Activated T-helper 1 cell treated with anti-CD3 and anti-CD28 coated beads, Interleukin-12 subunit alpha, Interleukin-12 subunit beta, Interleukin-2, Interleukin-4 antibody, amounts not matched to agents 30 ng/mL and 10 ng/mL and 1 ng/mL, durations not matched to agents 14 hours and 24 hours and 36 hours (primary cell): ENCODE data around the gene CCDC39. TPM values are rescaled to one million over a fixed set of nuclear protein-coding genes. Genes with fewer than 3 reads are reported as not detected.
"Not testable (repeated sequence)": the region's sequence is repeated elsewhere in the genome, so short reads cannot be mapped to it uniquely, and the experiment has no call there.

ENCODE experiments used
- DNase-seq: peaks from one replicate; pipeline ENCODE4 v3.0.0; 2021; ENCODE audit warnings: low spot score
- H3K27ac Mint-ChIP-seq: one replicate; pipeline ENCODE4 v1.8.0; 2021; ENCODE audit warnings: mild to moderate bottlenecking, mixed read lengths
- H3K27me3 Mint-ChIP-seq: one replicate; pipeline ENCODE4 v1.8.0; 2022; ENCODE audit warnings: mild to moderate bottlenecking, moderate library complexity, mixed read lengths; ENCODE audit not compliant: insufficient read depth
- H3K36me3 Mint-ChIP-seq: one replicate; pipeline ENCODE4 v1.8.0; 2021; ENCODE audit warnings: low read depth, mixed read lengths
- H3K4me1 Mint-ChIP-seq: one replicate; pipeline ENCODE4 v1.8.0; 2021; ENCODE audit warnings: low read depth, mixed read lengths
- H3K4me3 Mint-ChIP-seq: one replicate; pipeline ENCODE4 v1.8.0; 2021; ENCODE audit warnings: mild to moderate bottlenecking, moderate library complexity, mixed read lengths
- H3K9me3 Mint-ChIP-seq: one replicate; pipeline ENCODE4 v1.8.0; 2021; ENCODE audit warnings: mixed read lengths
- intact Hi-C: fragments of 100-400 bp; cut with micrococcal nuclease; formaldehyde crosslinking; loops from one replicate; pipeline ENCODE4 v1.15.1; 2024
- total RNA-seq: library from RNA; stranded (reverse); gene quantifications from 2 replicates; pipeline ENCODE4 v1.2.3, GENCODE V29; 2022

Gene CCDC39
- total RNA-seq, 1 donor from 2014 or later = not detected

DNA sequence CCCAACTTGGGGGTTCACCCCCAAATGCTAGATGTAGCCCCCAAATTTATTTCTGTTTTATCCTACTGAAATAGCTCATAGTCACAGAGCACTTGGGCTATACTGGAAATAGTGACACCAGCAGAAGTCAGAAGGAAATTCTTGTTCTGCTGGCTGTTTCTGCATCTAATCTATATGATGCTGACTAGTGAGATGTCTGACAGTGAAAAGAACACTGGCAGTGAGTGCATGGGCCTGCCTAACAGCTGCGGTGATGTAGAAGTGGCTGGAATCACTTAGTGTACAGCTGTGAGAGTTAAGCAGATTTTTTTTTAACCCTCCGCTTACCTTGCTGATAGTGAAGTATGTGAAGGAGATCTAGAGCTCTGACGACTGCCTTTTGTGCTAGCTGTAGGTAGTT is 63.3 kb downstream of the CCDC39 start:
- H3K4me1 Mint-ChIP-seq = no peaks in the 10 kb centered on the region
- intact Hi-C loops = no loop called here
- no peak for DNase-seq
- no peaks in the 10 kb centered on the region for H3K9me3 Mint-ChIP-seq
- no peaks in the 10 kb centered on the region for H3K27me3 Mint-ChIP-seq
- H3K27ac Mint-ChIP-seq = no peak overlapping the region
- H3K36me3 Mint-ChIP-seq = peaks cover 39% of the 10 kb centered on the region
- H3K4me3 Mint-ChIP-seq = no peak overlapping the region

DNA sequence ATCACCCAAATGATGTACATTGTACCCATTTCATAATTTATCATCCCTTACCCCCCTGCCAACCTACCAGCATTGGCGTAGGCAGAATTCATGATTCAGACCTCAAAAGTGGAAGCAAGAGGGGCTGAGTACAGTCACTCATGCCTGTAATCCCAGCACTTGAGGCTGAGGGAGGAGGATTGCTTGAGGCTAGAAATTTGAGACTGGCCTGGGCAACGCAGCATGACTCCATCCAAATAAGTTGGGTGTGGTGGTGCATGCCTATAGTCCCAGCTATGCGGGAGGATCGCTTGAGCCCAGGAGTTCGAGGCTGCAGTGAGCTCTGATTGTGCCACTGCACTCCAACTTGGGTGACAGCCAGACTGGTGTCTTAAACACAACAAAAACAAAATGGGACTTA is 66.9 kb downstream of the CCDC39 start:
- no peak for DNase-seq
- no peaks in the 10 kb centered on the region for H3K4me1 Mint-ChIP-seq
- no peak overlapping the region for H3K4me3 Mint-ChIP-seq
- H3K27ac Mint-ChIP-seq = no peak overlapping the region
- H3K27me3 Mint-ChIP-seq = no peaks in the 10 kb centered on the region
- peaks cover 43% of the 10 kb centered on the region for H3K36me3 Mint-ChIP-seq
- H3K9me3 Mint-ChIP-seq = no peaks in the 10 kb centered on the region
- intact Hi-C loops = no loop called here

DNA sequence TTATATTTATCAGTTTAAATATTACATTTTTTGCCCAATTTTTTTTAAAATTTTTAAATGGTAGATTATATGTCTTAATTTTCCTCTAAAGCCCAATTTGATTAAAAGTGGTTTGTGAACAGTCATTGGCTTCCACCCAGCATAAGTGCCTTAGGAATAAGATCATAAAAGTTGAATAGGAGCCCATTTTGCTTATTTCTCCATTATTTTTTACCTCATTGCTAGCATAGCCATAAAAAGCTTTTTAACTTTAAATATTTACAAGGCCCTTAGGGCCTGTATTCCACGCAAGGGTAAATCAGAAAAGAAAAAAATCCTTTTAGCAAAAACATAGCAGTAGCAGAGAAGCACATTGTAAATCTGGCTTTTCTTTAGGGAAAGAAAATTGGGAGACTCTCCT is 68.3 kb downstream of the CCDC39 start:
- H3K36me3 Mint-ChIP-seq = peaks cover 48% of the 10 kb centered on the region
- no peak overlapping the region for H3K27ac Mint-ChIP-seq
- H3K4me1 Mint-ChIP-seq = peaks cover 4% of the 10 kb centered on the region
- intact Hi-C loops = no loop called here
- H3K27me3 Mint-ChIP-seq = no peaks in the 10 kb centered on the region
- no peak for DNase-seq
- H3K9me3 Mint-ChIP-seq = no peaks in the 10 kb centered on the region
- H3K4me3 Mint-ChIP-seq = no peak overlapping the region

DNA sequence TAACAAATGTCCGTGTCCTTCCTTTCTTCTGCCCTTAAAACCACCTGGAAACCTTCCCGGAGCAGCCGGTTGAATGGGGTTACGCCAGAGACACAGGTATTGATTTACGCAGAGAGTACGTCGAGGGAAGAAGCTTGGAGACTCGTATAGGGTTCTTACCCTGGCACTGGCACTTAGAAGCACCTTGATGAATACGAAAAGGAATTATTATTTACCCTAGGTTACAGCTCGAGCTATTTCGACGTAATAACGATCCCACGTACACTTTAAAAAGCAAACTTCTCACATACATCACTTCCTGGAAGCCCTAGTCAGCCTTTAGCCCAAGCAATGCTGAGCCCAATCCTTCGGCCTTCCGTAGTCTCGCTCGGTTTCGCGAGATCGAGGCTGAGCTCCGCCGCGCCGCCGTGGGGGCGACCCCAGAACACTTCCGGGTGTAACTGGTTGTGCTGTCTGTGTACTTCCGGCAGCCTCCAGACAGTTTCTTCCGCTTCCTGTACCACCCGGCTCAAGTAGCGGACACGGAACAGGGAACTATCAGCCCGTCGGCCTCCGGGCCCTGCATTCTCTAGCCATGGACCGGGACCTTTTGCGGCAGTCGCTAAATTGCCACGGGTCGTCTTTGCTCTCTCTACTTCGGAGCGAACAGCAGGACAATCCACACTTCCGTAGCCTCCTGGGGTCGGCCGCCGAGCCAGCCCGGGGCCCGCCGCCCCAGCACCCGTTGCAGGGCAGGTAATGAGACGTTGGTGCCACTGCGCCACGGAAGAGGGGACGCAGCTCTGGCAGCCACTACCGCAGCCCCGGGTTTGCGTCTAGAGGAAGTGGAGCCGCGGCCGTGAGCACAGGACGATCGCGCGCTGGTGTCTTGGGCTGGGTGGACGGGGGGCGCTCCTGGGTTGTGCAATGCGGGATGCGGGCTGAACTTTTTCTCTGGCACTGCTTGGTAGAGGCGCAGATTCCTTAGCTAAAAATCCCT is 77.3 kb downstream of the CCDC39 start, which contains the start of gene TTC14:
TTC14 (plus strand) TSS at position 476 of the 979 bp plus-strand sequence; CDS start at position 575, 99 bp downstream.
- H3K4me3 Mint-ChIP-seq = peak within 1 kb of the TSS; percentile 91
- intact Hi-C loops = loop anchor here (1.0 to 10.0 kb wide), 11 partner anchors 22 to 1587 kb away; partner anchors contain the start of genes ACTL6A, CCDC39, DNAJC19 and FXR1
- H3K27me3 Mint-ChIP-seq = peaks cover 20% of the 10 kb centered on the region
- peaks cover 12% of the 10 kb centered on the region for H3K9me3 Mint-ChIP-seq
- H3K36me3 Mint-ChIP-seq = peaks cover 31% of the 10 kb centered on the region
- DNase-seq = peak; percentile 92
- peak within 1 kb of the TSS; percentile 95 for H3K27ac Mint-ChIP-seq
- peaks cover 23% of the 10 kb centered on the region for H3K4me1 Mint-ChIP-seq

DNA sequence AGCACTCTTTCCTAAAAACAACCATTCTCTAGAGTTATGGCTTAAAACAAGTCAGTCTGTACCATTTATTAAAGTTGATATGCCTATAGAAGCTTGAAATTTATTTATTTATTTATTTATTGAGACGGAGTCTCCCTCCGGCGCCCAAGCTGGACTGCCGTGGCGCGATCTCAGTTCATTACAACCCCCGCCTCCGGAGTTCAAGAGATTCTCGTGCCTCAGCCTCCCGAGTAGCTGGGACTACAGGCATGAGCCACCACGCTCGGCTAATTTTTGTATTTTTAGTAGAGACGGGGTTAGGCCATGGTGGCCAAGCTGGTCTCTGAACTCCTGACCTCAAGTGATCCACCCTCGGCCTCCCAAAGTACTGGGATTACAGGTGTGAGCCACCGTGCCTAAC is 78.8 kb downstream of the CCDC39 start:
- Mint-ChIP-seq H3K27ac (peak overlapping the region; percentile 24), H3K36me3 (peaks cover 21% of the 10 kb centered on the region), H3K27me3 (peaks cover 24% of the 10 kb centered on the region), H3K4me3 (peak overlapping the region; percentile 91), H3K9me3 (peaks cover 12% of the 10 kb centered on the region), H3K4me1 (peaks cover 16% of the 10 kb centered on the region)
- no peak for DNase-seq
- intact Hi-C loops = loop anchor here (5.0 to 10.0 kb wide), 6 partner anchors 1038 to 1586 kb away; partner anchors contain the start of genes ACTL6A, GNB4, MFN1 and PIK3CA

DNA sequence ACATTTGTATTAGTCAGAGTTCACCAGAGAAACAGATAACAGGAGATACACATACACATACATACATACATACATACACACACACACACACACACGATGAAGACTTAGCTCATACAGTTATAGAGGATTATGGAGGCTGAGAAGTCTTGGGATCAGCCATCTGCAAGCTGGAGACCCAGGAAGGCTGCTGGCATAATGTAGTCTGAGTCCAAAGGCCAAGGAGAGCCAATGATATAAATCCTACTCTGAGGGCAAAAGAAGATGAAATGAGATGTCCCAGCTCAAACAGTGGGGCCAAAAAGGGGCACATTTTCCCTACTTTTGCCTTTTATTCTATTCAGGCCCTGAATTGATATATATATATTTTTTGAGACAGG is 83.7 kb downstream of the CCDC39 start:
- Mint-ChIP-seq H3K9me3 (no peaks in the 10 kb centered on the region), H3K4me1 (no peaks in the 10 kb centered on the region), H3K36me3 (no peaks in the 10 kb centered on the region), H3K27me3 (peaks cover 26% of the 10 kb centered on the region), H3K4me3 (no peak overlapping the region), H3K27ac (no peak overlapping the region)
- intact Hi-C loops = loop anchor here (1.0 kb wide), 1 partner anchor 666 kb away; no protein-coding TSS in a partner anchor
- no peak for DNase-seq

DNA sequence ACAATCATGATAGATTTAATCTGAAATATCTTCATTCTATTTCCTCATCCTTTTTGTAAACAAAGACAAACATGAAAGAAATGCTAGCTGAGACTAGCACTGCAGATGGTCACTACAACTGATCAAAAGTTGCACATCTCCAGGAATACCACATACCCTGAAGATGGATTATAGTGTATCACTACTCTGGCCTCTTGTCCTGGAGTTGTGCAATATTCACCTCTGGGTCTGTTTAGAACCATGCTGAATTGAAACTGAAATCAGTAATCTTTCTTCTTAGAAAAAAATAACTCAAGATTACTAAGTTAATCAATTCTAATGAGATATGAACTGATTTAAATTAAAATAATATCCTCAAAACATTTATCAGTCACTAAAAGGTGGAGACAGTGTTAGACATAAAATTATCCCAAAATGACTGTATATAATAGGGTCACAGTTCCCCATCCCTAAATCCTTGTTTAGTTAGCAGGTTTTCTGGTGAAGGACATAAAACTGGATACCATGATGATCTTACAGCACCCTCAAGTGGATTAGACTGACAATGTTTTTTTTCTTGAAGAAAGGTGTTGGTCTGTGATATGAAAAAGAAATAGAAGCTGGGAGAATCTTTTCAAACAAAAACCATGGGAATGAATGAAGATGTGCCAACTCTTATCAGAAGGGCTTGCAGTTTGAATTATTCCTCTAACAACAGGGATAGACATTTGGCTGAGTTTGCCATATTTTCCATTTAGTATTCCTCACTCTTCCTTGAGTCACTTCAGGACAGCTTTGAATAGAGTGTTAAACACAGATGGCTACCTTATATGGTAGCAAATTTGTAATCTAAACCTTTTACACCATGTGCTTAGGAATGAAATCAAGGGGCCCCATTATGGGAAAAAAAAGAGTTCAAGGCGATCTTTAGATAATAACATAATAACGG is 84.4 kb downstream of the CCDC39 start:
- intact Hi-C loops = loop anchor here (1.0 kb wide), 1 partner anchor 666 kb away; no protein-coding TSS in a partner anchor
- Mint-ChIP-seq H3K4me1 (no peaks in the 10 kb centered on the region), H3K9me3 (no peaks in the 10 kb centered on the region)

DNA sequence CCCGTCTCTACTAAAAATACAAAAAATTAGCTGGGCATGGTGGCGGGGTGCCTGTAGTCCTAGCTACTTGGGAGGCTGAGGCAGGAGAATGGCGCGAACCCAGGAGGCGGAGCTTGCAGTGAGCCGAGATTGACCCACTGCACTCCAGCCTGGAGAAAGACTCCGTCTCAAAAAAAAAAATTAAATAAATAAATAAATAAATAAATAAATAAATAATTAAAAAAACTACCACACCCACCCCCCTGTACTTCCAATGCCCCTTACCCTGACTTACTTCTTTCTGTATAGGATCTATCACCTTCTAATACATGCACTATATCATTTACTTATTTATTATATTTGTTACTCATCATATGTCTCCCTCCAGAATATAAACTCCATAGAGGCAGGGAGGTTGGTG is 85.7 kb downstream of the CCDC39 start:
- intact Hi-C loops = not testable (repeated sequence)

More for the DNA sequence above, 84.4 kb downstream of the CCDC39 start:
- no peaks in the 10 kb centered on the region for H3K36me3 Mint-ChIP-seq
- peaks cover 23% of the 10 kb centered on the region for H3K27me3 Mint-ChIP-seq
- no peak overlapping the region for H3K27ac Mint-ChIP-seq
- no peak overlapping the region for H3K4me3 Mint-ChIP-seq
- no peak for DNase-seq

DNA sequence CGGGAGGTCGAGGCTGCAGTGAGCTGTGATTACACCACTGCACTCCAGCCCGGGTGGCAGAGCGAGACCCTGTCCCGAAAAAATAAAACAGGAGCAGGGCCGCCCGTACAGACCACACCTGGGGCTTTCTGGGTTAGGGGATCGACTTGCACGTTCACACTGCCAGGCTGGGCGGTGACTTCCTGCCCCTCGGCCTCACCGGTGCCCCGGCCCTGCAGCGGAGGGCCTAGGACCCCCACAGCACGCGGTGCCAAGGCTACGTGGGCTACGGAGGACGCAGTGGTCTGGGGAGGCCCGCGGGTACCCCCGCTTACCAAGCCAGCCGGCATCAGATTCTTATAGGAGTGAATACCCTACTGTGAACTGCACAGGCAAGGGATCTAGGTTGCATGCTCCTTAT is 88.9 kb downstream of the CCDC39 start:
- no peak overlapping the region for H3K4me3 Mint-ChIP-seq
- H3K36me3 Mint-ChIP-seq = no peaks in the 10 kb centered on the region
- H3K9me3 Mint-ChIP-seq = no peaks in the 10 kb centered on the region
- no peaks in the 10 kb centered on the region for H3K4me1 Mint-ChIP-seq
- intact Hi-C loops = no loop called here
- DNase-seq = no peak
- H3K27me3 Mint-ChIP-seq = peaks cover 4% of the 10 kb centered on the region
- no peak overlapping the region for H3K27ac Mint-ChIP-seq

More for the DNA sequence above, 85.7 kb downstream of the CCDC39 start:
- not testable (repeated sequence) for DNase-seq, H3K4me3 Mint-ChIP-seq, H3K27ac Mint-ChIP-seq, H3K9me3 Mint-ChIP-seq, H3K4me1 Mint-ChIP-seq, H3K36me3 Mint-ChIP-seq
- H3K27me3 Mint-ChIP-seq = peaks cover 20% of the 10 kb centered on the region

DNA sequence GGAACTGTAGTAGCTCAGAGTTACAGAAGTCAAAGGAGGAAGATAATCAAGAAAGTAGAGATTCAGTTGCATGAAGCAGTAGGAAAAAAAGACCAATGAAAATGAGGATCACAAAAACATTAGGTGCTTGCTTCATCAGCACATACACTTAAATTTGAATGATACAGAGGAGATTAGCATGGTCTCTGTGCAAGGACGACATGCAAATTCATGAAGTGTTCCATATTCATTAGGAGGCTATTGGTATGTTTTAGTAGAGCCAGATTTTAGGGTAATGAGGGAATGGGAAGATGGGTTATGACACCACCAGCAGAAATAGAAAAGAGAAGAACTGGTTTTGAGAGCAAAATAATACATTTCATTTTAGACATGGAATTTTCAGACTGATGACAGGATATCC is 98.4 kb downstream of the CCDC39 start:
- no peak for DNase-seq
- no peak overlapping the region for H3K27ac Mint-ChIP-seq
- H3K4me3 Mint-ChIP-seq = no peak overlapping the region
- H3K36me3 Mint-ChIP-seq = no peaks in the 10 kb centered on the region
- no peaks in the 10 kb centered on the region for H3K9me3 Mint-ChIP-seq
- H3K4me1 Mint-ChIP-seq = no peaks in the 10 kb centered on the region
- peaks cover 4% of the 10 kb centered on the region for H3K27me3 Mint-ChIP-seq
- intact Hi-C loops = no loop called here

DNA sequence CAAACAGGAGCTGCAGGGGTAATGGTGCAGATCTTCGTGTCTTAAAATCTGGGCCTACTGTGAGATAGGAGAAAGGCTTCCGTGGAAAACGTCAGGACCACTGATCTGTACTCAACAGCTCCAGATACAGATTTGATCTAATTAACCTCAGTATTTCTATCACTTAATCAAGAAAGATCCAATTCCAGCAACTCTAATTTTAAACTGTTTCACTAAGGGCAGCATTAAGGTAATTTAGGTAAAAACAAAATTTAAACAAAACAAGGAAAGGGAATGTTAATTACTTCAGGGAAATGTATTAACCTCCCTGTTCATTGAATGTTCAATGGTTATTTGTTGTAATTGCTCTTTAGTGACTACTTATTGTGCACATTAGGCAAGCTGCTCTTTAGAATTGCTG is 103.7 kb downstream of the CCDC39 start:
- no peak for DNase-seq
- Mint-ChIP-seq H3K36me3 (no peaks in the 10 kb centered on the region), H3K9me3 (no peaks in the 10 kb centered on the region), H3K27ac (no peak overlapping the region), H3K4me1 (no peaks in the 10 kb centered on the region), H3K27me3 (peaks cover 1% of the 10 kb centered on the region), H3K4me3 (no peak overlapping the region)
- intact Hi-C loops = no loop called here

DNA sequence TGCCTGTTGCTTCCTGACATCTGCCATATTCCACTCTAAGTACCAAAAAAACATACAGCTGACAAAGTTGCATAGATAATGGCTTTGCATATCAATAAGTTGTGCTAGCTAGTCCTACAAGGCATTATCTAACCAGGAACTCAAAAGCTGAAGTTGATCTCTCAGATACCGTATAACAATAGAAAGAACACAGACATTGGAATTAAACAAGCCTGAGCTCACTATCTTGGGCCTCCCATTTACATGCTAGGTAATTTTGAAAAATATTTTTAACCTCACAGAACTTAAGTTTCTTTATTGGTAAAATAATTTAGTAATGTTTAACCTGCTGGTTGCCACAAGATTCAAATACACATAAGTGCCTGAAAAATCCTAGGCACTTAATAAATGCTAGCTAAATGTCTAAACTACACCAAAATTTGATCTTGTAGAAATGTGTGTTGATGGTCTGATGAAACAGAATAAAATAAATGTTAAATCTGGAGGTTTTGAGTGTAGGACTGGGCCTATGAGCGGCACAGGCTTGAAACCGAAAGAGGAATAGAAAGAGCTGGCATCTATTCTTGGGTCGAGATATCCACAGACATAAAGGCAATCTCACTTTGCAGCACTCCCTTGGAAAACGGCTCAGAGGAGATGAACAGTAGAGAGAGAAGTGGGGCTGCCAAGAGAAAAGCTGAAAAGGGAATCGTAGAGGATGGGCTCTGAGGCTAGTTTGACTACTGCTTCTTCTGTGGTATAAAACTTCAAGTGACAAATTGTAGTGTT is 107.3 kb downstream of the CCDC39 start:
- H3K36me3 Mint-ChIP-seq = no peaks in the 10 kb centered on the region
- no peak overlapping the region for H3K4me3 Mint-ChIP-seq
- intact Hi-C loops = no loop called here

More for the DNA sequence above, 107.3 kb downstream of the CCDC39 start:
- no peak for DNase-seq
- Mint-ChIP-seq H3K9me3 (no peaks in the 10 kb centered on the region), H3K27me3 (peaks cover 3% of the 10 kb centered on the region), H3K4me1 (no peaks in the 10 kb centered on the region), H3K27ac (no peak overlapping the region)
